ENCODE data around the gene CCDC183.
"Not testable (repeated sequence)": the region's sequence is repeated elsewhere in the genome, so short reads cannot be mapped to it uniquely, and the experiment has no call there.

CCDC183 gene

GRCh38 chr9:136760834-136761544, 35.1 kb upstream of the CCDC183 start:
- DNase-seq, result not testable (repeated sequence)

DNA sequence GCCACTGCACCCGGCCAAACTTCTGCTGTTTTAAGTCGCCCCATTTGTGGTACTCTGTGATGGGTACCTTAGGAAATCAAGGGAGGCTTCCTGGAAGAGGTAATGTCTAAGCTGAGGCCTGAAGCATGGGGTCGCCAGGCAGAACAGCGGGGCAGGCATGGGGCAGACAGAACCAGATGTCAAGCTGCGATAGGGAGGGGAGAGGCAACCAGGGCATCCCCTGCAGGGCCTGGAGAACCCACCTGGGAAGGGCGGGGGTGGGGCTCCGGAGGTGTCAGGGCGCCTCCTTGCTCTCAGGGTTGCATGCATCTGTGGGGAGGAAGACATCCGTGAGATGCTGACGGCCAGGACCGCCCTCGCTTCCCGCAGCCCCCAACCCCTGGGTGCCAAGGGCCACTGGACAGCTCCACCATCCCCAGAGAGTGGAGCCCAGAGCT, 34.6 kb upstream of the CCDC183 start:
- no peak for DNase-seq

- DNase-seq, result no peak
Measured at GRCh38 chr9:136762221-136762691, 33.9 kb upstream of the CCDC183 start.

- DNase-seq, result no peak
Measured at GRCh38 chr9:136762915-136763648, 33.1 kb upstream of the CCDC183 start.

GRCh38 chr9:136763649-136764035, 32.5 kb upstream of the CCDC183 start:
- no peak for DNase-seq

GRCh38 chr9:136764301-136764891, 31.7 kb upstream of the CCDC183 start, which contains the start of gene LCN15:
TSS of gene LCN15 (minus strand) at chr9:136764518. CDS start at chr9:136764488, 30 bp downstream.
- DNase-seq, result no peak

DNA sequence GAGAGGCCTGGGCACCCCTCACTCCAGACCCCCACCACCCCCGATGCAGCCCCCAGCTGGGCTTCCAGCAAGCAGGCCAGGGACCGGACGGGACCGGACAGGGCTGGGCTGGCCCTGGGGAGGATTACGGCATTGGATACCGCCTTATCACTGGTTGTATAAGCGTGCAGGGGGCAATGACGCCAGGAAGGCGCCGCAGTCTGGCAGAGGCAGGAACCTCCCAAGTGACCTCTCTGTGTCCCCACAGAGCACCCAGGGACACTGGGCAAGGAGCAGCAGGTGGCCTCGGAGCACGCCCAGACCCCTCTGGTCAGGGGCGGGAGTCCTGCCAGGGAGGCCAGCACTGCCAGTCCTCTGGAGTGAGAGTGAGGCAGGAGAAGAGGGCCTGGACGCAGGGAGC, 31.1 kb upstream of the CCDC183 start:
- DNase-seq, result no peak

GRCh38 chr9:136765745-136766409, 30.3 kb upstream of the CCDC183 start:
- DNase-seq, result not testable (repeated sequence)

DNA sequence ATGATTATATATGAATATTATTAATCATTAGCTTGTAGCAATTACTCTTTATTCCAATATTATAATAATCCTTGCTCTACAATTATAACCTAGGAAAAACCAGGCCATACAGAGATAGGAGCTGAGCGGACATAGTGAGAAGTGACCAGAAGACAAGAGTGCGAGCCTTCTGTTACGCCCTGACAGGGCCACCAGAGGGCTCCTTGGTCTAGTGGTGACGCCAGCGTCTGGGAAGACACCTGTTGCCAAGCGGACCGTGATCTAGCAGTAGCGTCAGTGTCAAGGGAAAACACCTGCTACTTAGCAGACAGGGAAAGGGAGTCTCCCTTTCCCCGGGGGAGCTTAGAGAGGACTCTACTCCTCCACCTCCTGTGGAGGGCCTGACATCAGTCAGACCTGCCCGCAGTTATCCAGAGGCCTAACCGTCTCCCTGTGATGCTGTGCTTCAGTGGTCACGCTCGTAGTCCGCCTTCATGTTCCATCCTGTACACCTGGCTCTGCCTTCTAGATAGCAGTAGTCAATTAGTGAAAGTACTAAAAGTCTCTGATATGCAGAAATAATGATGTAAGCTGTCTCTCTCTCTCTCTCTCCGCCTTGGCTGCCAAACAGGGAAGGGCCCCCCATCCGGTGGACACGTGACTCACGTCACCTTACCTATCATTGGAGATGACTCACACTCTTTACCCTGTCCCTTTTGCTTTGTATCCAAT, 29.6 kb upstream of the CCDC183 start:
- DNase-seq, result not testable (repeated sequence)

DNA sequence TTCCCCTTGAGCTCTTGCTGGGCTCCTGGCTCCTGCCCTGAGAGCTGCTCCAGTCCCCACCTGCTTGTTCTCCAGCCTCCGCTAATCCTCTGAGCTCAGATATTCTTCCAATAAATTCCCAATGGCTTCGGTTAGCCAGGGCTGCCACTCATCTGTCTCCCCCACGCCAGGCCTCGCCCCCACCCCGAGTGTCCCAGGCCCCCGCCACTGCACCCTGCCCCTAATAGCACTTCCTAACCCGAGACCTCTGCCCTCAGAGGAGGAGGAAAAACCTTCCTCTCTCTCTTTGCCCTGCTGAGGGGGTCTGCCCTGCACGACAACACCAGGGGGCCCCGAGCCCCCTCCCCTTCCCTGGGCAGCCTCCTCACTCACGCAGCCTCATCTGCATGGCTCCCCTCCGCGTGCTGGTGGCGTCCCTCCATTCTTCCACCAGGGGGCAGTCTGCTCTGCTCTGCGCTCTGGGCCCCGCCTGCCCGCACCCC, 26.4 kb upstream of the CCDC183 start:
- DNase-seq, result no peak

GRCh38 chr9:136771907-136772415, 24.2 kb upstream of the CCDC183 start:
- no peak for DNase-seq

DNA sequence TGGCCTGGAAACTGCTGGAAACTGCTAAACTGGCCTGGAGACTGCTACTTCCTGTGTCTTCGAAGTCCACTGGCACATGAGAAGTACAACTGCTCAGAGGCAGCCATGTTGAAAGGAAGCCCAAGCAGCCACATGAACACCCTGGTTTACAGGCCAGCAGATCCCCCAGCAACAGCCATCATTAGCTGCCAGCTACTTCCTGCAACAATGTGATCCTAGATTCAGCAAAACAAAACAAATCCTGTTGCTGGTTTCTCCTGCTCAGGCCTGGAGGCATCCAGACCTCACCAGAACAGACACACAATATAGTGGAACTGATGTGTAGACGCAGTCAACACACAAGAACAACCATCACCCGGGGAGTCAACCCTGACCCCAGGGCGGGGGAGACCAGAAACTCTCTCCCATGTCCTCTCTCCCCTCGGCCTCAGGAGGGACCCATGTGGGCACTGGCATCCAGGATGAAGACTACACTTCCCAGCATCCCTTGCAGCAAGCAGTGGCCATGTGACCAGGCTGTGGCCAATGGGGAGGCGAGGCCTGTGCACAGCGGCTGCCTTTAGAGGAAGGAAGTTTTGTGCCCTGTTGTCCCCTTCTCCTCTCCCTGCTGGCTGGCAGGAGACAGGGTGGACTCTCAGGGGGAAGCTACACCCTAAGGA, 22.6 kb upstream of the CCDC183 start:
- DNase-seq, result no peak

GRCh38 chr9:136774416-136775045, 21.6 kb upstream of the CCDC183 start:
- DNase-seq, result no peak

- DNase-seq, result no peak
Measured at GRCh38 chr9:136775191-136775590, 20.9 kb upstream of the CCDC183 start.

GRCh38 chr9:136776947-136777346, 19.2 kb upstream of the CCDC183 start:
- DNase-seq, result no peak

DNA sequence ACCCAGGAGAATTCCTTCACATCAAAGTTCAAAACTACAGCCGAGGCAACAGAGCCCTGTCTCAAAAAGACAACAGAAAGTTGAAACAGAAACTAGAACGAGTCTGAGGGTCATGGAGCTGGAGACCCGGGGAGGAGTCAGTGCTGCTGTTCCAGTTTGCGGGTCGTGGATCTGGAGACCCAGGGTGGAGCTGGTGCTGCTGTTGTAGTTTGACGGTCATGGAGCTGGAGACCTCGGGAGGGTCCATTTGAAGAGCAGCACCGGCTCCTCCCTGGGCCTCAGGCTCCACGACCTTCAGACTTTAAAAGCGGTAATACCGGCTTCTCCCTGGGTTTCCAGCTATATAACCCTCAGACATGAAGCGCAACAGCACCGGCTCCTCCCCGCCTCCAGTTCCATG, 18.8 kb upstream of the CCDC183 start:
- no peak for DNase-seq

DNA sequence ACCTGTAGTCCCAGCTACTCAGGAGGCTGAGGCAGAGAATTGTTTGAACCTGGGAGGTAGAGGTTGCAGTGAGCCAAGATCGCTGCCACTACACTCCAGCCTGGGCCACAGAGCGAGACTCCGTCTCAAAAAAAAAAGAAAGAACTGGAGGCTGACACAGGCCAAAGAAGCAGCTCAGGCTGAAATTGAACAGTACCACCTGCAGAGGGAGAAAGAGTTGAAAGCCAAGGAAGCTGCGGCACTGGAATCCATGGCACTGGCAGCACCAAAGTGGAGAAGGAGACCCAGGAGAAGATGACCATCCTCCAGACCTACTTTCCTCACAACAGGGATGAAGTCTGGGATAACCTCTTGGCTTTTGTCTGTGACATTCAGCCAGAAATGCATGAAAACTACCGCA, 16.3 kb upstream of the CCDC183 start:
- no peak for DNase-seq

DNA sequence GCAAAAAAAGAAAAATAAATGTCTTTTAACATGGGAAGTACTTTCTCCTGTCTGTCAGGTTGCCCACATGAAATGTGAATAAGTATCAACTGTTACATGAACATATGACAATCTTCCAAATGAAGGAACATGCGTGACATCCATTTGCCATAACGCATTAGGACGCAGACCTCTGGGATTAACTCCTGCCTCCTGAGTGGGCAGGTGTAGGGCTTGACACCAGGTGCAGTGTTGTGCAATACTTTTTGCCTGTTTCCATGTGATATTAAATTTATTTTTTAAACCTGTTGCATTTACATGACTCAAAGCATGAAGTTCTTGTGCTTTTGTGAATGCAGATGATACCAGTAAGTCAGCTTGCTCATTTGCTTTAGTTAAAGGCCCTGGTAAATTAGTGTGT, 13.7 kb upstream of the CCDC183 start:
- DNase-seq, result no peak

DNA sequence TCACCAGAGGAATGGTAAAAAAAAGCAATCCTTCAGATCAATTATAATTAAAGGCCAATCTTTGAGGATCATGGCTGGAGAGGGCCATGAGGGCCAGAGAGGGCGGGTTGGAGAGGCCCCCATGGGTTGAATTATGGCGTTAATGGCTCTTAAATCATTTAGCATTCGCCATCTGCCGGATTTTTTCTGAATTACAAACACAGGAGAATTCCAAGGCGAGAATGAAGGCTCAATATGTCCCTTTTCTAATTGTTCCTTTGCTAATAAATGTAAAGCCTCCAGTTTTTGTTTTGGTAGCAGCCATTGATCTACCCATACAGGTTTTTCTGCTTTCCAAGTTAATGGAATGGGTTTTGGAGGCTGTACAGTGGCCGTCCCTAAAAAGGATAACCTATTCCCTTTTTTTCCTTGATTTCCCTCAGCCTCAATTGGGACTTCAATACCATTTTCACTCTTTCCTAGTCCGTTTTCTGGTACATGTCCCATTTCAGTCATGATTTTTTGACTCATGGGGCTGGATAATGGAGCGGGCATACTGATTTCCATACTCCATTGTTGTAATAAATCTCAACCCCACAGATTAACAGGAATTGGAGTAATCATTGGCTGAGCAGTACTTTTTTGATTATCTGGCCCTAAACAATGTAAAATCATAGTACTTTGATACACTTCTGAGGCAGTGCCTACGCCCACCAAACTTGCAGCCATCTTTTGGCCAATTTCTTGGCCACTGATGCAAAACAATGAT, 11.7 kb upstream of the CCDC183 start:
- no peak for DNase-seq

DNA sequence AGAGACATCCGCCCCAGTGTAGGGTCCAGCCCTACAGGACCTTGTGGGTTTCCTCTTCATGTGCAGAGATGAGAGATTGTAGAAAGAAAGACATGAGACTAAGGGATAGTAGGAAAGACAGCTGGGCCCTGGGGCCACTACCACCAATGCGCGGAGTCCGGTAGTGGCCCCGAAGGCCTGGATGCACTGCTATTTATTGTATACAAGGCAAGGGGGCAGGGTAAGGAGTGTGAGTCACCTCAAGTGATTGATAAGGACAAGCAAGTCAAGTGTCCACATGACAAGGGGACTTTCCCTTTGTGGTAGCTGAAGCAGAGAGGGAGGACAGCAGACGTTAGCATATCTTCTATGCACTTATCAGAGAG, 11.2 kb upstream of the CCDC183 start:
- no peak for DNase-seq
